GM10847 (cell line): ENCODE results near the gene VSTM5.

Source experiments
- POLR2A ChIP-seq: IDR thresholded peaks from 2 replicates; pipeline ENCODE4 v1.6.1; 2011; ENCODE audit not compliant: insufficient read length; ENCODE audit errors: extremely low read depth

VSTM5 gene

DNA sequence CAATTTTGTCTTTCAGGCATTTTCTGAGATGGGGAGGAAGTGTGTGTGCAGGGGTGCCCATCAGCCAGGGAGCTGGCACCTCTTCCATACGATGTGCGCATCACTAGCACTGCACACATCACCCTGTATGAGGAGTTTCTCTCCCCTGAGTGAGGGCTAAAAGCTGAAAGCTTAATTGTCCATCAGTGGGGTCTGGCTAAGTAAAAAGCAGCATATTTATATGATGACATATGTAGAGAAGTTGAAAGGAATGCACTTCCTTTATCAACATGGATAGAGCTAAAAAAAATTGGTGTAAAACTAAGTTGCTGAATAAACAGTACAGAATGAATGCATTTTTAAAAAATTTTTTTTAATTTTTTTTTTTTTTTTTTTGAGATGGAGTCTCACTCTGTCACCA is 4.0 kb downstream of the VSTM5 start:
- TF ChIP-seq POLR2A = no peak

DNA sequence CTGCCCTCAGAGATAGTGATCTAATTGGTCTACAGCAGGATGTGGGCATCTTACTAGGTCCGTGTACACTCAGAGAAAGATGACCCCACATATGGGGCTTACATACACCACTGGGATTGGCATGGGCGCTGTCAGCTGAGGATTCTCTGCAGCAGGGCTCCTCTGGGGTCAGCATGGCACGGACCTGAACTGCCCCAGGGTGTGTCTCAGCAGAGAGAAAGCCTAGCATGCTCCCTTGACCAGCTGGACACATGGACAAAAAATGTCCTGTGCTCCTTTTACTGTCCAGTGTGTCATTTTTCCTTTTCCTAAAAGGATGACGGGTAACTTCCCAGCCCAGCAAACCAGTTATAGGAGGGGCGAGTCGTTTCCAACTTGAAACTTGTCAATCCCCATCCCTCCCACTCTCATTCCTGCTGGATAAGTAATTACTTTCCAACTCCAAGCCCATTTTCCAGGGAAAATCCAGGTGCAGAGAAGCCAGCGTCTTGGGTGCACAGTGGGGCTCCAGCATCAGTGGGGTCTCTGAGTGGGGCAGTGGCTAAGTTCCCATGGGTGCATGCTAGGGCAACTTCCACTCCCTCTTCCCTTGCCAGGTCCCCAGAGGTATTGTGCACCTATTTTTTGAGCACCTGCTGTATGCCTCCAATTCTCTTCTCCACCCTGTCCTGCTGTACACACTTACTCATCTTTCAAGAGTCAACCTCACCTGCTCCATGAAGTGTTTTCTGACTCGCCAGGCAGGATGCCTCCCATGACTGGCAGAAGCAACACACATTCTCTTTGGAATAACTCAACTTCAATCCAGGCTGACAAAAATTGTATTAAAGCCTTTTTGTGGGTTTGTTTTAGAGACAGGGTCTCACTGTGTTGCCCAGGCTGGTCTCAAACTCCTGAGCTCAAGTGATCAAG is 5.0 kb downstream of the VSTM5 start:
- no peak for TF ChIP-seq POLR2A

DNA sequence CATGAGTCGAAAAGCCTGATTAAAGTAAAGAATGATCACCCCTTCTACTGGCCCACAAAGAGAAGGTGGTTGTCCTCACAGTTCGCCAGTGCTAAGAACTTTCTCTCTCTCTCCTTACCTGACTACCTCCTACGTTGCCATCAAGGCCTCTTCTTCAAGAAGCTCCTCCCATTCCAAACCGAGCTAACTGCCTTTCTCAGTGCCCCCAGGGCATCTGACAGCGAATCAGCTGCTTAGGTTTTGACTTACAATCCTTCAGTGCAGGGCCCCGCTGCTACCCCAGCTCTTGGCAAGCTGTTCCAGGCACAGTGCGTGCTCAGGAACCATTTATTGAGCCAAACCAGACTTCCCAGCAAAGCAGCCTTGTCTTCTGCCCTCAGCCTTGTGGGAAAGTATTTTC is 5.8 kb downstream of the VSTM5 start:
- no peak for TF ChIP-seq POLR2A

DNA sequence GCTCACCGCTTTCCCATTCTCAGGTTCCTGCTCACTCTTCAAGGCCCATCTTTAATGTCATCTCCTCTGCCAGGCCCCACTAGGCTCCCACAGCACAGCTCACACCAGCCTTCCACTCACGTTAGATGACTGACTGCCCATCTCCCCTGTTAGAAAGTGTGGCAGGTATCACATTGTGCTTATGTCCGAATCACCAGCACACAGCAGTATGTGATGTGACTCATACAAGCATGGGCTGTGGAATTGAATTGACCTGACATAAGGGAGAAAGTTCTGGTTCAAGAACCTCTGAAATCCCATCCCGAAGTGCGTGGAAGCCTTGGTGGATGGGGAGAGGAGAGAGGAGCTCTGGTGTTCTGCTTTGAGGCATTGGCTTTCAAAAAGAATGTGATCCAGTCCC is 6.5 kb downstream of the VSTM5 start:
- TF ChIP-seq POLR2A = no peak

DNA sequence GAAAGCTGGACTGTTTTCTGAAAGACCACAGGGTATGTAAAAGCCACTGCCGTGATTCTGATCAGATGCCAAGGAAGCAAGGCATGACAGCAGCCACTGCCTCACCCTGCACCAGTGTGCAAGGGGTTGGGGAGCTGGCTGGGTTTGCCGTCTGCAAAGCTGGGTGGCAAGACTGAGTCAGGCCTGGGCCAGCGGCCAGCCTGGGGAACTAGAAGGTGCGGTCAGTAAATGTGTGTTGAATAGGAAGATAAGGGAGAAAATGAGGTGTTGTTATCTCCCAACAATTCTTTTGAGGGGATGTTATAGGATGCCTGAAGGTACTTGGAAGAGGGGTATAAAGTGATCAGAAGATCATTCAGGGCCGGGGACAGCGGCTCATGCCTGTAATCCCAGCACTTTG is 8.0 kb downstream of the VSTM5 start:
- no peak for TF ChIP-seq POLR2A

DNA sequence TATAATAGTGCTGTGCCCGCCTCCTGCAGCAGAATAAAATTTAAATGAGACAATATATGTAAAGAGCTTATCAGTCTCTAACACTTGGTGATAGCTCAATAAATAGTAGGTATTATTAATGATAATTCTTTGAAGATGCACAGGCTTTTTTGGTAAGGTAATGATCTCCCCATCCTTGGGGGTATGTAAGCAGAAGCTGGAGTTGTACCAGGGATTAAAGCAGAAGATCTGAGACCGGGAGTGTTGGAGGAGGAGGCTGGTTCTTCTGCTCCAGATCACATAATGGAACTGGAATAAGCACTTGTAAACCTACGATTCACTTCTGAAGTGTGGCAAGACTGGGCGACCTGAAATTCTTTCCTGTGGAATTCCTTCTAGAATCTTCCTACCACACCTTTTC is 8.4 kb downstream of the VSTM5 start:
- TF ChIP-seq POLR2A = no peak

DNA sequence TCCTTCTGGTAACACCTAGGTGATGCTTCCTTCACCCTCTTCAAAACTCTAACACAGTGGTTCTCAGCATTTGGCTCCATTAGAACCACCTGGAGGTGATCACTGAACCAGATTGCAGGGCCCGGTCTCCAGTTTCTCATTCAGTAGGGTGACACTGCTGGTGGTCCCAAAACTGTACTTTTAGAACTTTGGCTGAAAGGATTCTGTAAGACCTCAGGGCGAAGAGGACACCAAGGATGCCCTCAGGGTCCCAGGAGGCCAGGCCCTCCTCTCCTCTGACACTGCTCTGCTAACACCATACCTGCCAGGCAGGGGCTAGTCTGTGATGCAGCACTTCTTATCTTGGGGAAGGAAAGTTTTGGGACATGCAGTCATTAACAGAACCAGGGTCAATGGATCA is 9.0 kb downstream of the VSTM5 start:
- TF ChIP-seq POLR2A = no peak

DNA sequence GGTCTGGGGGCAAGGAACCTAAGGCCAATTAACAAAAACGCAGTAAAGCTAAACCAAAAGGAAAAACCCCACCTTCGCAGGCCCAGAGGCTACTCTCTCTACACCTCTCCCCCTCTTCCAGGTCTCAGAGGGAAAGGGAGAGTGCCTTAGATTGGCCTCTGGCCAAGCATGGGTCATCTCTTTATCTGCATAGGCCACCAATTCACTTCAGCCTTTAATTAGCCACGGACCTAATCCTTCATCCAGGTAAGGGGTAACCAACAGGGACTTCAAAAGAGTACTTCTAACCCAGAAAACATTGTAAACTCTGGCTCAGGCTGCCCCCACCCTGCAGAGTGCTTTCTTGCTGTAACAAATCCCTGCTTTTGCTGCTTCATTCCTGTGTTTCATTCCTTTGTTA is 9.4 kb downstream of the VSTM5 start:
- no peak for TF ChIP-seq POLR2A

DNA sequence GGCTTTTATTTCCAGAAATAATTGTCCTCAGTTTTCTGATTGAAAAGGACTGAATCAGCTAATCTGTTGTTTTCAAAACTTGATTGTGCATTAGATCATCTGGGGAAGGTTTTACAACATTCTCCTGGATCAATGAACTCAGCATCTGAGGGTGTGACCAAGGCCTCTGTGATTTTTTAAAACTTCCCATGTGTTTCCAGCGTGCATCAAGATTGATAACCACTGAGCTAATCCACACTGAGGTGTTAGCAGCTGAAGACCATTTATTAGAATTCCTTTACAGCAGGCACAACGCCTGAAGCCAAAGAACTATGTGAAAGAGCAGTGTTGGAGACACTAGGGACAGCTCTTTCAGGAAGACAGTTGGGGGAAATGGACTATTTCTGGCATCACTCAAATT is 10.2 kb downstream of the VSTM5 start:
- TF ChIP-seq POLR2A = no peak

DNA sequence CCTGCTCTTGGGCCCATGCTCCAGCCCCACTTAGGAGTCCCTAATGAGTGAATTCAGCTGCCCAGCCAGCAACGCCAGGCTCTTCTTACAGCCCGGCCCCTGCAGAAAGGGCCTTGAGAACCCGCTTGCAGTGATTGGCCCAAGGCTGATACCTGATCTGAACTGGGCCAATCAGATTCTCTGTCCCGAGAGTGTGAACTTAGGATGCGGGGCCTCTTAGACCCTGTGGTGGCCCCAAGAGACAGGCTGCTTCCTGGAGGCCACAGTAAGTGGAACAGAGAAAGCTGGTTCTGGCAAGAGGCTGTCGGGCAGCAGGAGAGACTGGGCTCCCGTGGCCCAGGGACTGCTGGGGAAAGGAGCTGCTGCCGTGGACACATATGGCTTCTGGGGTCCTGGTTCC is 11.5 kb downstream of the VSTM5 start:
- no peak for TF ChIP-seq POLR2A

DNA sequence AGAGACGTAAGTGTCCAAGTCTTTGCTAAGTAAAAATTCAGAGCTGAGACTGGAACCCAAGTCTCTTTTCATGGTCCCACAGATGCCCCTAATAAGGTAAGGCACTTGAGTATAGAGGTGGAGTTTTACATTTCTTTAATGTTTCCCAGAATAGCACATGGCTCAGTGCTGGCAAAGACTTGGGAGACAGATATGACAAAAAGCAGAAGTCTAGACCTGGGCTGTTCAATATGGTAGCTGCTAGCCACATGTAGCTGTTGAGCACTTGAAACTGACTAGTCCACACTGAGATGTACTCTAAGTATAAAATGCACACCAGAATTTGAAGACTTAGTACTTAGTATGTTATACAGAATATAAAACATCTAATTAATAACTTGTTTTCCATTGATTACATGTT is 17.6 kb downstream of the VSTM5 start:
- TF ChIP-seq POLR2A = no peak

DNA sequence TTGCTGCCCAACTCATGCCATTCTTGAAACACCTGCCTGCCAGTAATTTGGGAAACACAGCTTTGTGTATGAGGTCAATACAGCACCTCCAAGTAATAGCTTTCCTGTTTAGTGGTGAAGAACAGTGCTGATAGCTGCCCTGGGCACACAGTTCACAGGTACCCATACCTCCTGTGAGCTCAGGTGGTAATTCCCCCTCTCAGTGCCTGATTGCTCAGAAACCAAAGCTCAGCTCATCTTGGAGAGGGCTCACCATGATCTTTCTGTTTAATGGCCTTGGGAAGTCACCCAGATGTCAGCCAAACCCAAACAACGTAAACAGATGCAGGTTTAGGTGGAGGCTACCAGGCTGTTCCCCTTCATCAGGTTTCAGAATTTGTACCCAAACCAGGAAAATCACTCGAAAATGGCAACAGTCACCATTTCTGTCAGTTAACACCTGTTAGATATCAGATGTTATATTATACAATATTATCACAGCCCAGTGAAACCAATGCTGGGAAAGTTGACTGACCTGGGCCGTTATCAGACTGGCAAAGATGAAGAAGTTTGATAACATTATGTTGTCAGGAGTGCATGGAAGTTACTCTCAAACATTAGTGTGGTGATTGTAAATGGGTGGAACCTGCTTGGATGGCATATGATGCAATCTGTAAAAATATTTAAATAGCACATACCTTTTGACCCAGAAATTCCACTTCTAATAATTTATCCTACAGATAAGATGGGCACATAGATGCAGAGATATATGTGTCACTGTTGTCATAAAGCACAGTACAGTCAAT is 18.9 kb downstream of the VSTM5 start:
- no peak for TF ChIP-seq POLR2A

DNA sequence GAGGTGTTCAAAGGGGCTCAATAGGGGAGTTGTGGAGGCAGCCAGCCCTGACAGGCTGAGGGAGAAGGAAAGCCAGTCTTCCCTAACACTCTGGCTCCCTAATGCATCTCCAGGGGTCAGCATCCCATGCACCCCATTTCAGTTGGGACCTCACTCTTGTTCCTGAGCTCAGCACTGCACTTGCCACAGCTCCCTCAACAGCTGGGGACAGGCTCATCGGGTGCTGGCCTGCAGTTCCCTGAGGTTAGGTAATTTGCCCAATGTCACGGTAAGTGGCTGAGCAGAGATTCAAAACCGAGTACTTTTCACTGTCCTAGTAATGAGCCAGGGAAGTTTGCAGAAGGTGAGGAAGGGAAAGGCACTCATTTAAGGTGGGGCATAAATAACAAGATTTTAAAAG is 20.8 kb downstream of the VSTM5 start:
- TF ChIP-seq POLR2A = no peak

DNA sequence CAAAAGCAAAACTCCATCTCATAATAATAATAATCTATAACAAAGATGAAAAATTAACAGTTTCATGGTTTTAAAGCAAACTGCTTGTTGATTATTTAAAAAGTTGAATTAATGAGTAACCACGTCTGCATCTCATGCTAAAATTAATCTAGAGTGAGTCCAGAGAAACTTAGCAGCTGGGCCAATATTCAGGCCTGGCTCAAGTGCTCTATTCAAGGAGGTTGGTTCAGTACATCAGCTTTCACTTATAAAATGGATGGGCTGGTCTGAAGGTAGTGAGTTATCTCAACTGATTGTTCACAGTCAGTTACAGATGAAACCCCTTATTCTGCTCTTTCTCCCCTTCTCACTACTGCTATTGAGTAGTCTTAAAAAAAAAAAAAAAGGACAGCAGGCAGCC is 23.1 kb downstream of the VSTM5 start:
- no peak for TF ChIP-seq POLR2A

DNA sequence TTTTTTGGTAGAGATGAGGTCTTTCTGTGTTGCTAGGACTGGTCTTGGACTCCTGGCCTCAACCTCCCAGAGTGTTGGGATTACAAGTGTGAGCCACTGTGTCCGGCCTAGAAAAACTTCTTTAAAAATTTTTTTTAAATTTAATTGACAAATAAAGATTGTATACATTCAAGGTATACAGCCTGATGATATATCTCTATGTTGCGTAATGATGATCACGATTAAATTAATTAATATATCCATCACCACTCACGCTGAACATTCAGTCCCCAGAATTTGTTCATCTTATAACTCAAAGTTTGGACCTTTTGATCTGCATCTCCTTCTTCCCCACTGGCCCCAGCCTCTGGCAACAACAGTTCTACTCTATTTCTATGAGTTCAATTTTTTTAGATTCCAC is 27.2 kb downstream of the VSTM5 start:
- no peak for TF ChIP-seq POLR2A

DNA sequence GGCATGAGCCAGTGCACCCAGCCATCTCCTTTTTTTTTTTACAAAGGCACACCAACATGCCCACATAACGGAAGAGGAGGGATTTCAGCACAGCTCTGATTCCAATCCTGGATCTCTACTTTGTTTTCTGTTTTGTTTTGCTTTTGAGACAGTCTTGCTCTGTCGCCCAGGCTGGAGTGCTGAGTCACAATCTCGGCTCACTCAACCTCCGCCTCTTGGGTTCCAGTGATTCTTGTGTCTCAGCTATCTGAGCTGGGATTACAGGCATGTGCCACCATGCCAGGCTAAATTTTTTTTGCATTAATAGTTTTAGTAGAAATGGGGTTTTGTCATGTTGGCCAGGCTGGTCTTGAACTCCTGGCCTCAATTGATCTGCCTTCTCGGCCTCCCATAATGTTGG is 28.1 kb downstream of the VSTM5 start:
- TF ChIP-seq POLR2A = no peak
